WTC11 (cell line): Measurements from ENCODE around the gene MOB3A. TPM values are rescaled to one million over a fixed set of nuclear protein-coding genes. Genes with fewer than 3 reads are reported as not detected.

ENCODE experiments used
- ATAC-seq: fragments of 200-7000 bp; cut with Tn5 transposase; 2 replicates; pipeline ENCODE4 v1.10.0; 2021; ENCODE audit warnings: mild to moderate bottlenecking, moderate library complexity
- CTCF ChIA-PET: fragments of 300-600 bp; sonication (Branson Sonifier 250); formaldehyde crosslinking; loops from one replicate; lab custom pipeline; 2021; ENCODE audit warnings: antibody characterized with exemption; lab: Charles Lee
- POLR2A ChIA-PET: fragments of 350-600 bp; sonication (Branson Sonifier 250); formaldehyde crosslinking; loops from one replicate; lab custom pipeline; 2021; ENCODE audit warnings: antibody characterized with exemption; lab: Charles Lee
- DNase-seq: peaks from one replicate; pipeline ENCODE4 v3.0.0; 2021; ENCODE audit warnings: low spot score
- H3K27ac Mint-ChIP-seq: 2 replicates; pipeline ENCODE4 v1.8.0; 2021; ENCODE audit warnings: mixed read lengths
- H3K27me3 Mint-ChIP-seq: 2 replicates; pipeline ENCODE4 v1.8.0; 2021; ENCODE audit warnings: low read depth, mild to moderate bottlenecking, moderate library complexity, mixed read lengths
- H3K36me3 Mint-ChIP-seq: 2 replicates; pipeline ENCODE4 v1.8.0; 2021; ENCODE audit warnings: mixed read lengths
- H3K4me1 Mint-ChIP-seq: 2 replicates; pipeline ENCODE4 v1.8.0; 2022; ENCODE audit warnings: mixed read lengths
- H3K4me3 Mint-ChIP-seq: 2 replicates; pipeline ENCODE4 v1.8.0; 2021; ENCODE audit warnings: mild to moderate bottlenecking, moderate library complexity, mixed read lengths
- H3K9me3 Mint-ChIP-seq: 2 replicates; pipeline ENCODE4 v1.8.0; 2021; ENCODE audit warnings: mixed read lengths
- CDX4 ChIP-seq: fragments of 250-450 bp; sonication (Bioruptor Pico); IDR thresholded peaks from 2 replicates; pipeline ENCODE4 v1.9.0; 2021; ENCODE audit warnings: moderate library complexity, mild to moderate bottlenecking, inconsistent platforms, borderline replicate concordance
- CTCF ChIP-seq: fragments of 200-600 bp; IDR thresholded peaks from 2 replicates; pipeline ENCODE4 v1.8.0; 2022; ENCODE audit warnings: antibody characterized with exemption
- ELF4 ChIP-seq: sonication (generic); formaldehyde crosslinking; IDR thresholded peaks from 2 replicates; pipeline ENCODE4 v1.8.1; 2022; ENCODE audit warnings: low read depth, mild to moderate bottlenecking, moderate library complexity, missing genetic modification reagents
- FOXJ3 ChIP-seq: sonication (generic); formaldehyde crosslinking; IDR thresholded peaks from 2 replicates; pipeline ENCODE4 v1.9.0; 2021; ENCODE audit warnings: missing genetic modification reagents, mild to moderate bottlenecking, borderline replicate concordance
- NFATC4 ChIP-seq: fragments of 250-450 bp; sonication (Bioruptor Pico); IDR thresholded peaks from 2 replicates; pipeline ENCODE4 v1.9.0; 2021; ENCODE audit warnings: mild to moderate bottlenecking
- NFE2L1 ChIP-seq: sonication (generic); formaldehyde crosslinking; IDR thresholded peaks from 2 replicates; pipeline ENCODE4 v1.8.1; 2023; ENCODE audit warnings: missing genetic modification reagents
- PREB ChIP-seq: sonication (generic); formaldehyde crosslinking; IDR thresholded peaks from 2 replicates; pipeline ENCODE4 v1.8.1; 2022; ENCODE audit warnings: mild to moderate bottlenecking, missing genetic modification reagents, moderate library complexity, borderline replicate concordance
- PRRX2 ChIP-seq: fragments of 250-450 bp; sonication (Bioruptor Pico); IDR thresholded peaks from 2 replicates; pipeline ENCODE4 v1.8.0; 2021; ENCODE audit warnings: mild to moderate bottlenecking
- SP1 ChIP-seq: sonication (generic); formaldehyde crosslinking; conservative IDR thresholded peaks from 2 replicates; pipeline ENCODE4 v1.8.1; 2022; ENCODE audit warnings: missing genetic modification reagents
- TP53 ChIP-seq: sonication (generic); formaldehyde crosslinking; IDR thresholded peaks from 2 replicates; pipeline ENCODE4 v1.8.1; 2023; ENCODE audit warnings: mild to moderate bottlenecking, missing genetic modification reagents
- ZNF121 ChIP-seq: sonication (generic); formaldehyde crosslinking; IDR thresholded peaks from 2 replicates; pipeline ENCODE4 v1.8.0; 2023; ENCODE audit warnings: missing genetic modification reagents
- total RNA-seq: library from RNA; stranded (reverse); gene quantifications from 3 replicates; pipeline ENCODE4 v1.2.3, GENCODE V29; 2021
- TF ChIP-seq, protein P1 (sequence below): sonication (generic); formaldehyde crosslinking; IDR thresholded peaks from 2 replicates; pipeline ENCODE4 v1.8.0; 2022; ENCODE audit warnings: mild to moderate bottlenecking, missing genetic modification reagents
- TF ChIP-seq, protein P2 (sequence below): sonication (generic); formaldehyde crosslinking; IDR thresholded peaks from 2 replicates; pipeline ENCODE4 v1.8.1; 2023; ENCODE audit warnings: mild to moderate bottlenecking, moderate library complexity, missing genetic modification reagents
- TF ChIP-seq, protein P3 (sequence below): sonication (generic); formaldehyde crosslinking; IDR thresholded peaks from 2 replicates; pipeline ENCODE4 v1.8.1; 2022; ENCODE audit warnings: low read depth, mild to moderate bottlenecking, moderate library complexity, missing genetic modification reagents, borderline replicate concordance
- TF ChIP-seq, protein P4 (sequence below): sonication (generic); formaldehyde crosslinking; conservative IDR thresholded peaks from 2 replicates; pipeline ENCODE4 v1.8.1; 2022; ENCODE audit warnings: mild to moderate bottlenecking, missing genetic modification reagents
- TF ChIP-seq, protein P5 (sequence below): sonication (generic); formaldehyde crosslinking; IDR thresholded peaks from 2 replicates; pipeline ENCODE4 v1.8.1; 2022; ENCODE audit warnings: missing genetic modification reagents, borderline replicate concordance

Gene MOB3A
- total RNA-seq, 1 experiment from 2014 or later: 8.1 TPM

- TF ChIP-seq, protein P1, sequence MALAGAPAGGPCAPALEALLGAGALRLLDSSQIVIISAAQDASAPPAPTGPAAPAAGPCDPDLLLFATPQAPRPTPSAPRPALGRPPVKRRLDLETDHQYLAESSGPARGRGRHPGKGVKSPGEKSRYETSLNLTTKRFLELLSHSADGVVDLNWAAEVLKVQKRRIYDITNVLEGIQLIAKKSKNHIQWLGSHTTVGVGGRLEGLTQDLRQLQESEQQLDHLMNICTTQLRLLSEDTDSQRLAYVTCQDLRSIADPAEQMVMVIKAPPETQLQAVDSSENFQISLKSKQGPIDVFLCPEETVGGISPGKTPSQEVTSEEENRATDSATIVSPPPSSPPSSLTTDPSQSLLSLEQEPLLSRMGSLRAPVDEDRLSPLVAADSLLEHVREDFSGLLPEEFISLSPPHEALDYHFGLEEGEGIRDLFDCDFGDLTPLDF (CRISPR knock-in tag): no peak
- TF ChIP-seq ZNF121 (CRISPR knock-in tag): no peak
- TF ChIP-seq SP1: no peak
- TF ChIP-seq, protein P2, sequence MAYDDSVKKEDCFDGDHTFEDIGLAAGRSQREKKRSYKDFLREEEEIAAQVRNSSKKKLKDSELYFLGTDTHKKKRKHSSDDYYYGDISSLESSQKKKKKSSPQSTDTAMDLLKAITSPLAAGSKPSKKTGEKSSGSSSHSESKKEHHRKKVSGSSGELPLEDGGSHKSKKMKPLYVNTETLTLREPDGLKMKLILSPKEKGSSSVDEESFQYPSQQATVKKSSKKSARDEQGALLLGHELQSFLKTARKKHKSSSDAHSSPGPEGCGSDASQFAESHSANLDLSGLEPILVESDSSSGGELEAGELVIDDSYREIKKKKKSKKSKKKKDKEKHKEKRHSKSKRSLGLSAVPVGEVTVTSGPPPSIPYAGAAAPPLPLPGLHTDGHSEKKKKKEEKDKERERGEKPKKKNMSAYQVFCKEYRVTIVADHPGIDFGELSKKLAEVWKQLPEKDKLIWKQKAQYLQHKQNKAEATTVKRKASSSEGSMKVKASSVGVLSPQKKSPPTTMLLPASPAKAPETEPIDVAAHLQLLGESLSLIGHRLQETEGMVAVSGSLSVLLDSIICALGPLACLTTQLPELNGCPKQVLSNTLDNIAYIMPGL (CRISPR knock-in tag): no peak
- TF ChIP-seq, all 79 proteins: peak for 0
These were observed 18.1 kb upstream of the MOB3A start (continued) for GRCh38 chr19:2114218-2114617.

GRCh38 chr19:2113439-2114211, 17.5 kb upstream of the MOB3A start:
- DNase-seq (no peak), ATAC-seq (no peak)
- Mint-ChIP-seq H3K36me3 (peaks cover 54% of the 10 kb centered on the region), H3K4me3 (no peak overlapping the region), H3K27me3 (no peaks in the 10 kb centered on the region), H3K4me1 (no peaks in the 10 kb centered on the region), H3K9me3 (no peaks in the 10 kb centered on the region), H3K27ac (no peak overlapping the region)
- TF ChIP-seq TP53 (CRISPR knock-in tag) (no peak), PRRX2 (CRISPR knock-in tag) (no peak)
- ChIA-PET POLR2A (interaction anchor here (0.5 kb wide), 1 partner anchor 33 kb away, joined by 4 read pairs; no protein-coding TSS in a partner anchor), CTCF (interaction anchor here (0.6 kb wide), 1 partner anchor 42 kb away, joined by 3 read pairs; no protein-coding TSS in a partner anchor)

DNA sequence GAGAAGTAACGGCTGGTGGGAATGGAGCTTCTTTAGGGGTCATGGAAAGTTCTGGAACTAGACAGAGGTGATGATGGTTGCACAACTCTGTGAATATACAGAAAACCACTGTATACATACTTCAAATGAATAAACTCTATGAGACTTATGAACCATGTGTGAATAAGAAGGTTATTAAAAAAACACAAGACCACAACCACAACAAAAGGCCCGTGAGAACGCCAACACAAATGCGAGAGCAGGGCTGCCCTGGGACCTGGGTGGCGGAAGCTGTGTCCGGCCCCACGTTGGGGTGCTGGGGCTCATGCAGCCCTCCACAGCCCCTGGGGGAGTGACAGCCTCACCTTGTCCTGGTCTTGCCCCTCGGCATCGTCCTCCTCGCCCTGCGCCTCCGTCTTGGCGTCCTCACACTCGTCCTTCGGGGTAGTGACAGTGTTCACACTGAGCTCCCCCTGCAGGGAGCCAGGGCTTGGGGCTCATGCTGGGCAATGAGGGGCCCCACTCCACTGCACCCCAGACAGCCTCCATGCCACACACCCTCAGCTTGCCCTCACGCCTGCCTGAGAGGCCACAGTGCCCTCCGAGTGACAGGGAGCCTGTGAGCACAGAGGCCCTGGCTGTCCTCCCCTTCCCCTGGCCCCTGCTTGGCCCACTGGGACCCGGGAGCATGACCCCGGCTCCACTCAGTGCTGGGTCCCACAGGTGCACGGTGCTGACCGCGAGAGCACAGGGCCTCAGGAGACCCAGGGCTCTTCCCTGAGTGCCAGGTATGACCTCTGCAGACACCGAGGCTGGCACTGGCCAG, 16.6 kb upstream of the MOB3A start:
- H3K36me3 Mint-ChIP-seq: peaks cover 54% of the 10 kb centered on the region
- H3K4me3 Mint-ChIP-seq: no peak overlapping the region
- ATAC-seq: no peak
- H3K9me3 Mint-ChIP-seq: no peaks in the 10 kb centered on the region
- ChIA-PET CTCF (interaction anchor here (0.6 kb wide), 1 partner anchor 43 kb away, joined by 3 read pairs; no protein-coding TSS in a partner anchor), POLR2A (no interaction called here)
- no peak overlapping the region for H3K27ac Mint-ChIP-seq
- H3K4me1 Mint-ChIP-seq: no peaks in the 10 kb centered on the region
- no peaks in the 10 kb centered on the region for H3K27me3 Mint-ChIP-seq
- DNase-seq: no peak
- no peak for TF ChIP-seq FOXJ3 (CRISPR knock-in tag)
- TF ChIP-seq NFATC4 (CRISPR knock-in tag): no peak
- no peak for TF ChIP-seq PREB (CRISPR knock-in tag)
- TF ChIP-seq, protein P3, sequence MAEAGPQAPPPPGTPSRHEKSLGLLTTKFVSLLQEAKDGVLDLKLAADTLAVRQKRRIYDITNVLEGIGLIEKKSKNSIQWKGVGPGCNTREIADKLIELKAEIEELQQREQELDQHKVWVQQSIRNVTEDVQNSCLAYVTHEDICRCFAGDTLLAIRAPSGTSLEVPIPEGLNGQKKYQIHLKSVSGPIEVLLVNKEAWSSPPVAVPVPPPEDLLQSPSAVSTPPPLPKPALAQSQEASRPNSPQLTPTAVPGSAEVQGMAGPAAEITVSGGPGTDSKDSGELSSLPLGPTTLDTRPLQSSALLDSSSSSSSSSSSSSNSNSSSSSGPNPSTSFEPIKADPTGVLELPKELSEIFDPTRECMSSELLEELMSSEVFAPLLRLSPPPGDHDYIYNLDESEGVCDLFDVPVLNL: no peak
- no peak for TF ChIP-seq ZNF121 (CRISPR knock-in tag)
- TF ChIP-seq, protein P4, sequence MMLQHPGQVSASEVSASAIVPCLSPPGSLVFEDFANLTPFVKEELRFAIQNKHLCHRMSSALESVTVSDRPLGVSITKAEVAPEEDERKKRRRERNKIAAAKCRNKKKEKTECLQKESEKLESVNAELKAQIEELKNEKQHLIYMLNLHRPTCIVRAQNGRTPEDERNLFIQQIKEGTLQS (CRISPR knock-in tag): no peak
- TF ChIP-seq NFE2L1 (CRISPR knock-in tag): no peak
- TF ChIP-seq ELF4 (CRISPR knock-in tag): no peak
- TF ChIP-seq CDX4 (CRISPR knock-in tag): no peak
- no peak for TF ChIP-seq CTCF
- TF ChIP-seq, protein P5, sequence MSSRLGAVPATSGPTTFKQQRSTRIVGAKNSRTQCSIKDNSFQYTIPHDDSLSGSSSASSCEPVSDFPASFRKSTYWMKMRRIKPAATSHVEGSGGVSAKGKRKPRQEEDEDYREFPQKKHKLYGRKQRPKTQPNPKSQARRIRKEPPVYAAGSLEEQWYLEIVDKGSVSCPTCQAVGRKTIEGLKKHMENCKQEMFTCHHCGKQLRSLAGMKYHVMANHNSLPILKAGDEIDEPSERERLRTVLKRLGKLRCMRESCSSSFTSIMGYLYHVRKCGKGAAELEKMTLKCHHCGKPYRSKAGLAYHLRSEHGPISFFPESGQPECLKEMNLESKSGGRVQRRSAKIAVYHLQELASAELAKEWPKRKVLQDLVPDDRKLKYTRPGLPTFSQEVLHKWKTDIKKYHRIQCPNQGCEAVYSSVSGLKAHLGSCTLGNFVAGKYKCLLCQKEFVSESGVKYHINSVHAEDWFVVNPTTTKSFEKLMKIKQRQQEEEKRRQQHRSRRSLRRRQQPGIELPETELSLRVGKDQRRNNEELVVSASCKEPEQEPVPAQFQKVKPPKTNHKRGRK (CRISPR knock-in tag): no peak
- TF ChIP-seq, protein P2 (CRISPR knock-in tag): no peak
